ENCODE data around the gene PLXNA1.

Gene PLXNA1

GRCh38 chr3:126952983-126953660 lies 29.8 kb upstream of the PLXNA1 start:
- DNase-seq (ENCODE audit: low read depth in 2 of 2, low spot score in 1 of 2), result no peak

DNA sequence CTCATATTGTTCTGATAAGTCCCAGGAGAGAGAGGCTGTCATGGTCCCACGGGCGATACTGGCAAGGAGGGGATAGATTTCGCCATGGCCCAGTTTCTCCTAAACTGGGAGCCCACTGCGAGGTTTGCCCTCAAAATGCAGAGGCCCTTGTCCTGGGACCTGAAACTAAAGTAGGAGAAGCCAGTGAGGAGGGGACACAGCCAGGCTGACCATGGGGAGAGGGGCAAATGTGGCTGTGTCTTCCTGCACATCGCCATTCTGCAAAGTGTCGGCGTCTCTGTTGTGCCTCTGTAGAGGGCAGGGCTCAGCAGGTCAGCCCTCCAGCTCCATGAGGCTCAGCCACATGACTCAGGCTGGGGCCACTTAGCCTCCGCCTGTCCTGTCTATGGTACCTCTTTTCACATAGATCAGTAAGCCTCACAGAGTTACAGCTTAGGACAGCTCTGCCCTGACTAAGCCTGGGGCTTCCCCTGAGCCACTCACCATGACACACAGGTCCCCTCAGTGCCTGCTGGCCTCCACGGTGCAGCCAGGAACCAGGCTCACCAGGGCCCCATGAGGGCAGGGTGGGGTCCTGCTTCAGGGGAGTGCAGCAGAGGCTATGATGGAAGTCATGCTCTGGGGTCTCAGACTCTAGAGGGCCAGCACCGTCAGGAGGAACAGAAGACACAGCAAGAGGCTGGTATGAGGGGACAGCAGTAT lies 28.6 kb upstream of the PLXNA1 start:
- DNase-seq (ENCODE audit: low read depth in 2 of 2, low spot score in 1 of 2), result no peak

DNA sequence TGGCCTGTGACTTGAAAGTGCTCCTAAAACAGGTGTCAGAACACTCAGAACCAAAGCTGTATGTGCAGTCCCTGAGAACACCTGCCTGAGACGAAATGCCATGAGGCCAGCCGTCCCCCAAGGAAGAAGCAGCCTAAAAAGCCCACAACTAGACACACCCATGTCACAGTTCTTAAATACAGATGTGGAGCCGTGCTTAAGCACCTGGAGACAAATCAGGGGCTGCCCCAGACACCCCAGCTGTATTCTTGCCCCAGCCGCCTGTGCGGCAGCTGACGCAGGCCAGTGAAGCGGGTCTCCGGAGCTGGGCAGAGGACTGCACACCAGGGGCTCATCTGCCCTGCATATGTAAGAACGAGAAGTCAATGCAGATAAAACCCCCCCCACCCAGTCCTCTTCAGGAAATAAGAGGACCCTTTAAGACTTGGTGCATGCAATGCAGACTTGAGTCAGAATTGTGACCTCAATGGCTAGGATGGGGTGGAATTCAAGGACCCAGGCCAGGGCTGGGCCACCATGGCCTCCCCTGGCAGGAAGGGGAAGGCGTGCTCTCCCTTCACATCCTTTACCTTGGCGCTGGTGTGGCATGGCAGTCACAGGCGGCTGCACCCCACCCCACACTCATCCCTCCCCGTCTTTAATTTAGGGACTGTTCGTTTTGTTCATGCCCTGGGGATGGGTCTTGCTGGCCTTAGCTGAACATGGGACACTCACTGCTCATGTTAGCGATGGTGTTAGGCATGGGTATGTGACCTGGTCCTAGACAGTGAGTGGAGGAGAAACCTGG lies 27.7 kb upstream of the PLXNA1 start:
- DNase-seq (ENCODE audit: low read depth in 2 of 2, low spot score in 1 of 2), result no peak

- no peak for DNase-seq (ENCODE audit: low read depth in 2 of 2, low spot score in 1 of 2)
Observed at GRCh38 chr3:126956361-126956760, 26.6 kb upstream of the PLXNA1 start.

DNA sequence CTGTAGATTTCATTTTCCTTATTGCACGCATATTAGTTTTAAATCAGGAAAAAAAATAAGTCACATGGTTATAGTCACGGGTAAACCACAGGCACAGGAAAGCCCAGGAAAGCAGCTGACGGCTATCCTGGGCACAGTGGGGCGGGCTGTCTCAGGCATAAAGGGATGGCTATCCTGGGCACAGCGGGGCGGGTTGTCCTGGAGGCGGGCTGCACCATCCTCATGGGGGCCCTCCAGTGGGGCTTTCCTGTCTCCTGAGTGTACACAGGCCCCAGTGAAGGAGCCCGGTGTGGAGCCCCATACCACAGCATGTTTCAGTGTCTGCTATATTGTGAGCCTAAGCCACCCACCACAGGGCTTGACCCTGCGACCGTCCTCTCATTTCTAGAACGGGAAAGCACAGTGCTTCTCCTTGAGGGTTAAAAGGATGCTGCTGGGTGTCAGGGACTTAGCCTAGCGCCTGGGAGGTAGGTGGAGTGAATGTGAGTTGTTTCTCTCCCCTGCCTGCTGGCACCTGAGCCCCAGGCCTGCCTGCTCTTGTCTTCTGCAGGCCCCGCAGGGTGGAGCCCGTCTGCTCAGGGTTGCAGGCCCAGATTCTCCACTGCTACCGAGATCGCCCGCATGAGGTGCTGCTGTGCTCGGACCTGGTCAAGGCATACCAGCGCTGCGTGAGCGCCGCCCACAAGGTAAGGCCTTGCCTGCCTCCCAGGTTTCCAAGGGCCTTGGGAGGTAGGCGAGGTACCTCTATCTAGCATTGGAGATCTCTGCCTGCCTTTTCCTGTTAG lies 25.9 kb upstream of the PLXNA1 start:
- no peak for DNase-seq (ENCODE audit: low read depth in 2 of 2, low spot score in 1 of 2)

DNA sequence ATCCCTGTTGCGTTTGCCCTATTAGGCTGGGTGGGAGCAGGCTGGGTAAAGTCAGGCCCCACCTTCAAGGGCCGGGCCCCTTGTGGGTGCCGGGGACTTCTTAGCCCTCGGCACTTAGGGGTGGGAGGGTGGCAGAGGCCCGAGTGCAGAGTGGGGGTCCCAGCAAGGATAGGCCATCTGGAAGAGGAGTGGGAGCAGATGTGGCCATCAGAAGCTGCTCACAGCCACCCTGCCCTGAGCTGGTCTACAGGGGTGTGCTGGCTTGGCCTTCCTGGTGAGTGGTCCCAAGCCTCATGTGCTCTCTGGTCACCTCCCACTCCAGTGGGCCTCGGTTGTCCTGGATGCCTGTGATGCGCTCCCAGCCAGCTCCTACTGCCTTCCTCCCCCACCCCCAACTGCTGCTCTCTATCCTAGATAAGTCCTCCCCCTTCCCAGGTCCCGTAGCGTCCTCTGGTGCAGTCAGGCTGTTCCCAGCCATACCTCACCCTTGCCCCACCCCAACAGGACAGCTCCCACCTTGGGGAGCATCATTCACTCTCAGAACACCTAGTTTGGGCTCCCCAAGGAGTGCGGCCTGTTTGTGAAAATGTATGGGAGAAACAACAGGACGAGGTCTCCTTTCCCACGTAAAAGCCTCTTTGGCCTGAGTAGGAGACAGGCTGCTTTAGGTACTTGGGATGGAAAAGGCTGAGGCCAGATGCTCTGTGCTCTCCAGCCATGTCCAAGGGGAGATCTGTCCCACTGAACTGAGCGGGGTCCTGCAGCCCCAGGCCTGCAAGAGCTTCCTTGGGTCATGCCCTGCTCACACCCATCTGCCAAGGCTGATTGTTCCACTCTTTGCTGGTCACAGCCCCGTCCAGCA lies 24.9 kb upstream of the PLXNA1 start:
- no peak for DNase-seq (ENCODE audit: low read depth in 2 of 2, low spot score in 1 of 2)

GRCh38 chr3:126958638-126959085 lies 24.3 kb upstream of the PLXNA1 start:
- no peak for DNase-seq (ENCODE audit: low read depth in 2 of 2, low spot score in 1 of 2)

- no peak for DNase-seq (ENCODE audit: low read depth in 2 of 2, low spot score in 1 of 2)
Observed at GRCh38 chr3:126959136-126959920, 23.6 kb upstream of the PLXNA1 start.

GRCh38 chr3:126959921-126960603 lies 22.9 kb upstream of the PLXNA1 start:
- DNase-seq (ENCODE audit: low read depth in 2 of 2, low spot score in 1 of 2), result no peak

DNA sequence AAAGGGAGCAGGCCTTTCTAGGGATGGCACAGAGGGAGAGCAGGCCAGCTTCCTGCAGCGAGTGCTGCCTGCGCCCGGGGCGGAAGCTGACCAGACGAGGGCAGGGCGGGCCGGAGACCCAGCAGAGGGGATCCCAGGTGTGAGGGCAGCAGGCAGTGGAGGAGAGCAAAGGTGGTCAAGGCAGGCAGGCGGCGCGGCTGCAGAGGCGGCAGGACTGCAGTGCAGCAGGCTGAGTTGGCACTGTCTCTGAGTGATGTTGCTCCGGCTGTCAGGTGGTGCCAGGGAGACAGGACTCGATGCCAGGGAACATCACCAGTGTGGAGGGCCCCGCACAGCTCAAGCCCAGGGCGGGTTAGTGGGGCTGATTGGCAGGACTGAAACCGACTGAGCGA lies 22.3 kb upstream of the PLXNA1 start:
- no peak for DNase-seq (ENCODE audit: low read depth in 2 of 2, low spot score in 1 of 2)

GRCh38 chr3:126961191-126961790 lies 21.6 kb upstream of the PLXNA1 start:
- no peak for DNase-seq (ENCODE audit: low read depth in 2 of 2, low spot score in 1 of 2)

DNA sequence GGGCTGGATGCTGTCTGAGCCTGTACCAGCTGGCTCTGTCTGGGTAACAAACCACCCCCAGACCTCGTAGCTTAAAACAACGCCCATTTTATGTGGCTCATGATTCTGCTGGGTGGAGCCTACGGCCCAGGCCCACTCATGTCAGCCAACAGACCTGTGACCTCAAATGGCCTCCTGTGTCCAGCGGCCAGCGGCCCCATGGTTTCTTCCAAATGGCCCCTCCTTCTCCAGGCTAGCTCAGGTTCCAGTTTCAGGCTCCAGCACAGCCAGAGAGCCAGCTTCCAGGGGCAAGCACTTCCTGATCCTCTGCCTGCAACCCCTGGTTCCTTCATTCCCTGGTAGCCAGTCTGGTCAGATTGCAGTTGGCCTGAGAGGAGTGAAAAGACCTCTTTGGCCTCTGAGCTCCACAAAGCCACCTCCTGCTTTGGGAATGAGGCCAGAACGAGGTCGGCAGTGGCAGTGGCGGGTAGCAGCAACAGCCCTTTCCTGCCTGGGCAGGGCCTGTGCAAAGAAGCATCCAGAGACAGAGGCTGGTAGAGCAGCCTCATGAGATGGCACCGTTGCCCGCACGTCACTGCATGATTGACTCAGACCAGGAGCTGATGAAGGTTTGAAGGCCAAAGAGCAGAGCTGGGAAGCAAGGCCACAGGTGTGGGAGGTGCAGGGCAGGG lies 21.0 kb upstream of the PLXNA1 start:
- no peak for DNase-seq (ENCODE audit: low read depth in 2 of 2, low spot score in 1 of 2)

DNA sequence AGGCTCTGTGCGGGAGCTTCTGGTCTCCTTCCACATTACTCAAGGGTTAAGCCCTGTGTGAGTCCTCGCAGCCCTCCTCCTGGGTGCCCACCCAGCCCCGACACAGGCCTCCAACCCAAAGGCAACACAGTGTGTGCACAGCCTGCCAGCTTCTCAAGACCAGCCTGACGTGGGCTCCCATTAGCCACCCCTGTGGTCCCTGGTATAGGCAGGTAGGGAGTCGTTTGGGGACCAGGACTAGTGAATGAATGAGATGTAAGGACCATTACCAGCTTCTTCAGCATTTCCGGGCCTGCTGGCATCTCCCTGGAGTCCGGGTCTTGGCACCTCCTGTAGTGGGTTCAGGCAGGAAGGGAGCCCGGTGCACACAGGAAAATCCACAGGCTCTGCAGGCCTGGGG lies 20.2 kb upstream of the PLXNA1 start:
- DNase-seq (ENCODE audit: low read depth in 2 of 2, low spot score in 1 of 2), result no peak

DNA sequence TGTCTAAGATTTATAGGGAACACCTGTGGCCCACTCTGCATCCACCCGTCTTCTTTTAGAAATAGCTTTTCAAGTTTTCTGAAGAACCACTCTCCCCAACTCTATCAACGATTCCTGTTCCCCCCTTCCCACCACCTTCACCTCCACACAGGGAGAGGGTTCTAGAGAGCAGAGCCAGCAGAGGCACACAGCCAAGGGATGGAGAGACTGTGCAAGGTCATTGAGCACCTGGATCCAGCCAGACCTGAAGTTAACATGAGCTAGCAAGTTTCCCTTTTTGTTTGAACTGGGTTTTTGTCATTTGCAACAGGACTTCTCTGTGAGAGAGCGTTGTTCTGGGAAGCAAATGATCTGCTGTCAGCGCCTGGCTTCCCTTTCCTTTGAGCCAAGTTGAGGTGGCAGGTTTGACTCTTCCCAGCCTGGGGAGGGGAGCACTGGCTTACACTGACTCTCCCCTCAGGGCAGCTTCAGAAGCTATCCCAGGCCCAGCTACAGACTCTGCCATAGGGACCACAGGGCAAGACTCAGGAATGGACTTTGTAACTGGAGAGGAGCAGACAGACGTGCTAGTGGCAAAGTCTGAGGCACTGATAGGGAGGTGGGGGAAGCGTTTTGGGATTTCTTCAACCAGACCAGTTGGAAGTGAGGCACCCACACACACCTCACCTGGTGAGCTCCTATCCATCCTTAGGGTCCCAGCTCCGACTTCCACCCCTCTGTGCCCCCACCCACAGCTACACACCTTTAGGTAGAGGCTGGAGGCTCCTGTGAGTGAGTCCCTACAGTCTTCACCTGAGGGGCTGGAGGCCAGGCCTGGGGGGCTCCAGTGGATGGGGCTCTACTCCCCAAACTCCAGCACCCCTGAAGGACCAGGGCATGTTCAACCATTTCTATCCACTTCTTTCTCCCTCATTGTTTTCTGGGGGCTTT lies 19.4 kb upstream of the PLXNA1 start:
- no peak for DNase-seq (ENCODE audit: low read depth in 2 of 2, low spot score in 1 of 2)

DNA sequence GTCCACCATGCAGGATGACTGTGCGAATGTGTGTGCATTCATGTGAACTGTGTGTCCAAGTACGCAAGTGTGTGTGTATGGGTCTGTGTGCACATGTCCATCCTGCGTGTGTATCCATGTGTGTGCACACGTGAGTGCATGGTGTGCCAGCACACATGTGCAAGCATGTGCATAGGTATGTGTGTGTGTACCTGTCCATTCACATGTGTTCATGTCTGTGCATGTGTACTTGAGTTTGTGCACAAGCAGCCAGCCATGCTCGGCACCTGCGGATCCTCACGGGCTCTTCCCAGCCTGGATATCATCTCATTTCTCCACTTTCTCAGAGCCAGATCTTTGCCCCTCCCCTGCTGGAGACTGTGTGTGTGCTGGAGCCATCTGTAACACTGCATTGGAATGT lies 18.7 kb upstream of the PLXNA1 start:
- no peak for DNase-seq (ENCODE audit: low read depth in 2 of 2, low spot score in 1 of 2)

- no peak for DNase-seq (ENCODE audit: low read depth in 2 of 2, low spot score in 1 of 2)
Observed at GRCh38 chr3:126964950-126965349, 18.0 kb upstream of the PLXNA1 start.

- no peak for DNase-seq (ENCODE audit: low read depth in 2 of 2, low spot score in 1 of 2)
Observed at GRCh38 chr3:126965526-126966080, 17.3 kb upstream of the PLXNA1 start.

Measured in stimulated activated CD8-positive, alpha-beta memory T cell treated with anti-CD3 and anti-CD28 coated beads, Interleukin-4, amount 100 ng/mL, for 4 hours (primary cell).